Kidney (tissue), 14 donors: ENCODE measurements around the gene RDH13. TPM values are rescaled to one million over a fixed set of nuclear protein-coding genes. Genes with fewer than 3 reads are reported as not detected.

ENCODE experiments used
- DNase-seq, 5 donors: peaks; one replicate each; pipeline ENCODE4 v3.0.0-alpha.2; 2013 to 2020
- FAIRE-seq: peaks from 2 replicates; lab custom pipeline; 2012; peaks lifted over from hg19 to GRCh38; lab: Jason Lieb, UNC
- H3K27ac ChIP-seq, 2 donors: one replicate each; pipeline ENCODE4 v1.7.0; 2013; ENCODE audit warnings: low read depth in 2 of 2, low read length in 2 of 2, inconsistent platforms in 1 of 2
- H3K27me3 ChIP-seq: one replicate; pipeline ENCODE4 v1.7.1; 2013; ENCODE audit warnings: low read length, inconsistent platforms; ENCODE audit not compliant: control insufficient read depth, insufficient read depth
- H3K36me3 ChIP-seq, 3 donors: one replicate each; pipeline versions ENCODE4 v1.7.0 to v1.7.1; 2013; ENCODE audit warnings: low read length in 3 of 3, control low read depth in 1 of 3, inconsistent platforms in 1 of 3; ENCODE audit not compliant: insufficient read depth in 3 of 3, control insufficient read depth in 2 of 3
- H3K4me1 ChIP-seq, 3 donors: one replicate each; pipeline versions ENCODE4 v1.7.0 to v1.7.1; 2013; ENCODE audit warnings: low read length in 3 of 3, inconsistent platforms in 1 of 3, low read depth in 1 of 3; ENCODE audit not compliant: control insufficient read depth in 2 of 3, insufficient read depth in 2 of 3
- H3K4me3 ChIP-seq, 3 donors: one replicate each; pipeline versions ENCODE4 v1.7.0 to v1.8.1; 2013; ENCODE audit warnings: low read length in 3 of 3, control low read depth in 1 of 3, inconsistent platforms in 1 of 3
- H3K9ac ChIP-seq, 3 donors: one replicate each; pipeline versions ENCODE4 v1.7.0 to v1.7.1; 2013; ENCODE audit warnings: low read length in 3 of 3, control low read depth in 1 of 3, inconsistent platforms in 1 of 3
- H3K9me3 ChIP-seq, 3 donors: one replicate each; pipeline versions ENCODE4 v1.7.0 to v1.7.1; 2013; ENCODE audit warnings: low read length in 3 of 3, control low read depth in 1 of 3, inconsistent platforms in 1 of 3; ENCODE audit not compliant: control insufficient read depth in 2 of 3, insufficient read depth in 1 of 3
- intact Hi-C: fragments of 100-400 bp; cut with DNase I; formaldehyde crosslinking; loops from one replicate; pipeline ENCODE4 v1.11.1; 2022
- polyA plus RNA-seq: library from polyadenylated mRNA; stranded (reverse); fragments of 350-450 nt; fragmentation: Illumina TruSeq; extraction: RNeasy Lipid Tissue Mini Kit (QIAGEN cat#74804); gene quantifications from one replicate; pipeline ENCODE4 v1.2.3, GENCODE V29; 2014; ENCODE audit warnings: low read depth, low replicate concordance; ENCODE audit not compliant: insufficient read depth
- total RNA-seq: library from RNA; stranded (reverse); fragmentation: NEBNext Ultra II Directional; extraction: Animal tissue kit (Norgen Biotek cat#: 25700); gene quantifications from one replicate; pipeline ENCODE4 v1.2.1, GENCODE V29; 2021
- TF ChIP-seq, protein P1 (sequence below): IDR thresholded peaks from 3 replicates; pipeline ENCODE4 v1.5.1; 2012; ENCODE audit warnings: mild to moderate bottlenecking, moderate library complexity, borderline replicate concordance; ENCODE audit not compliant: insufficient read depth; ENCODE audit errors: extremely low read depth
- donor health status: control.
- donor health status: control.
- donor health status: control.
- donor health status: control.
- donor health status: control.
- donor health status: DM: yes; HTN: yes; CAD: no.
- donor health status: Normal renal cell carcinoma (clear cell type).

RDH13 gene
- total and polyA plus RNA-seq, 2 donors from 2014 or later, result 24.9 to 38.7 TPM

DNA sequence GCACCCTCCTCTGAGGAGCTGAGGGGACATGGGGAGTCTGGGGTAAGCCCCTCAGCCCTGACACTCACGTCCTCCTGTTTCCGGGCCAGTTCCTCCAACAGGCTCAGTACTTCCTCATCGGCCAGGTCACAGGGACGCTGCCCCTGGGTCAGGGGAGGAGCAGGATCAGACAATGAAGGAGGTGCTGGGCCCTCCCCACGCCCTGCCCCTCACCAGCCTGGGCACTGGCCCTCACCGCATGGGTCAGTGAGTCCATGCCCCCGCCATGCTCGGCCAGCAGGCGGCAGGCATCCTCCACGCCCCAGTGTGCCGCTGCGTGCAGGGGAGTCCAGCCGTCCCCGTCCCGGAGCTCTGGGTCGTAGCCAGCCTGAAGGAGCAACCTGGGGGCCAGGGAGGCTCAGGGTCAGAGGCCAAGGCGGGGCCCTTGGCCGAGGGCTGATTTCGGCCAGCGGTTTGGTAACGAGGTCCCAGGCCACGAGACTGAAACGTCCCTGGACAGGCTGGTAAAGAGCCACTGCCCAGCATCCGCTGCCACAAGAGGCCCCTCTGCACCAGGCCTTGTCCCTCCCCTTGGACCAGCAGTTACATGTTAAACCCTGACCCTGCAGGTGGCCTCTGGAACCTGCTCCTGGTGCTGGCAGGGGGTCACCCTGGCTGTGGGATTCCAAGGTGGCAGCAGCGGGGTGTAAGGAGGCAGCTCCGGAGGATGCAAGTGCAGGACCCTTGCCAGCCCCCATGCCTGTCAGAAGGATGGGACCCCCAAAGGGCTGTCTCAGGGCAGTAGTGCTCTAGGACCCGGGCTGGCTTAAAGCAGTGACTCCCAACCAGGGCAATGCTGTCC is 36.0 kb upstream of the RDH13 start:
- H3K4me1 ChIP-seq, result no peaks in the 10 kb centered on the region
- H3K4me3 ChIP-seq, result no peak overlapping the region
- H3K9me3 ChIP-seq, result no peaks in the 10 kb centered on the region
- DNase-seq (no peak), FAIRE-seq (no peak)
- H3K27me3 ChIP-seq, result no peaks in the 10 kb centered on the region
- TF ChIP-seq, protein P1, sequence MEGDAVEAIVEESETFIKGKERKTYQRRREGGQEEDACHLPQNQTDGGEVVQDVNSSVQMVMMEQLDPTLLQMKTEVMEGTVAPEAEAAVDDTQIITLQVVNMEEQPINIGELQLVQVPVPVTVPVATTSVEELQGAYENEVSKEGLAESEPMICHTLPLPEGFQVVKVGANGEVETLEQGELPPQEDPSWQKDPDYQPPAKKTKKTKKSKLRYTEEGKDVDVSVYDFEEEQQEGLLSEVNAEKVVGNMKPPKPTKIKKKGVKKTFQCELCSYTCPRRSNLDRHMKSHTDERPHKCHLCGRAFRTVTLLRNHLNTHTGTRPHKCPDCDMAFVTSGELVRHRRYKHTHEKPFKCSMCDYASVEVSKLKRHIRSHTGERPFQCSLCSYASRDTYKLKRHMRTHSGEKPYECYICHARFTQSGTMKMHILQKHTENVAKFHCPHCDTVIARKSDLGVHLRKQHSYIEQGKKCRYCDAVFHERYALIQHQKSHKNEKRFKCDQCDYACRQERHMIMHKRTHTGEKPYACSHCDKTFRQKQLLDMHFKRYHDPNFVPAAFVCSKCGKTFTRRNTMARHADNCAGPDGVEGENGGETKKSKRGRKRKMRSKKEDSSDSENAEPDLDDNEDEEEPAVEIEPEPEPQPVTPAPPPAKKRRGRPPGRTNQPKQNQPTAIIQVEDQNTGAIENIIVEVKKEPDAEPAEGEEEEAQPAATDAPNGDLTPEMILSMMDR, result no peak
- no peak overlapping the region for H3K27ac ChIP-seq
- H3K9ac ChIP-seq, result no peak overlapping the region
- intact Hi-C loops, result no loop called here
- peaks cover 2 to 18% (median 12%) of the 10 kb centered on the region in 3 donors for H3K36me3 ChIP-seq

DNA sequence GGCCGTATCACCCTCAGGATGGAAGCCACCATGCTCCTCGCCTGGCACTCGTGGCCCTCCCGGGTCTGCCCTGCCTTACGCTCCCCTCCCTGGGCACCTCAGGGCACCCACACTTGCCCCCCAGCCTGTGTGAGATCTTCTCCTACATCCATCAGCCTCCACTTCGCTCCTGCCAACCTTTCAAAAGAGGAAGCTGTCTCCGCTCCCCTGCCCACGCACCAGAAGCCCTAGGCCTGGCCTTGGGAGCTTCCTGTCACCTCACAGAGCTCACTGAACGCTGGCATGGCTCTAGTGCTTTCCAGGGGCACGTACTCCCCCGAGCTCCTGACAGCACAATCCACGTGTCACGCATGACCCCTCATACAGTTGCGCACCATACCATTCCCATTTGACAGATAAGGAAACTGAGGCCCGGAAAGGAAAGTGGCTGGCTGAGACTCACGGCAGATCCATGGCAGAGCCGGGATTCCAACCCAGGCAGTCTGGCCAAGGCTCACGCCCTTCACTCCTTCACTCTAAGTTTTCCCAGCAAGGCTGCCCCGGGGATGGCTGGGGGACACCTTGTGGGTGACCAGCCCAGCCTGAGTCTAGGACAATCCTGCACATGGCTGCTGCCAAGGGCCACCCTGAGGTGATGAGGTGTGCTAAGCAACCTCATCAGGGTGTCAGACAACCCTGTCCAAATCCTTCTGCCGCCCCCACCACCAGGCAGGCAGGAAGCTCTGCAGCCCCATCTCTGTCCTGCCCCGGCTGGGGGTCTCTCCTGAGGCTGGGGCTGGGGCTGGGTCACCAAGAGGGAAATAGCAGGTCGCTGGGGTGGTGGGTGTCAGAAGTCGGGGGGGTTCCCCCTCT is 35.1 kb upstream of the RDH13 start:
- TF ChIP-seq, protein P1, result no peak
- intact Hi-C loops, result no loop called here
- FAIRE-seq (no peak), DNase-seq (peak in 1 of 5 donors; percentile 39)
- peaks cover 1 to 13% (median 8%) of the 10 kb centered on the region in 3 donors for H3K36me3 ChIP-seq
- H3K4me3 ChIP-seq, result no peak overlapping the region
- H3K9ac ChIP-seq, result no peak overlapping the region
- no peaks in the 10 kb centered on the region for H3K4me1 ChIP-seq
- H3K27ac ChIP-seq, result no peak overlapping the region
- H3K9me3 ChIP-seq, result no peaks in the 10 kb centered on the region
- H3K27me3 ChIP-seq, result no peaks in the 10 kb centered on the region

DNA sequence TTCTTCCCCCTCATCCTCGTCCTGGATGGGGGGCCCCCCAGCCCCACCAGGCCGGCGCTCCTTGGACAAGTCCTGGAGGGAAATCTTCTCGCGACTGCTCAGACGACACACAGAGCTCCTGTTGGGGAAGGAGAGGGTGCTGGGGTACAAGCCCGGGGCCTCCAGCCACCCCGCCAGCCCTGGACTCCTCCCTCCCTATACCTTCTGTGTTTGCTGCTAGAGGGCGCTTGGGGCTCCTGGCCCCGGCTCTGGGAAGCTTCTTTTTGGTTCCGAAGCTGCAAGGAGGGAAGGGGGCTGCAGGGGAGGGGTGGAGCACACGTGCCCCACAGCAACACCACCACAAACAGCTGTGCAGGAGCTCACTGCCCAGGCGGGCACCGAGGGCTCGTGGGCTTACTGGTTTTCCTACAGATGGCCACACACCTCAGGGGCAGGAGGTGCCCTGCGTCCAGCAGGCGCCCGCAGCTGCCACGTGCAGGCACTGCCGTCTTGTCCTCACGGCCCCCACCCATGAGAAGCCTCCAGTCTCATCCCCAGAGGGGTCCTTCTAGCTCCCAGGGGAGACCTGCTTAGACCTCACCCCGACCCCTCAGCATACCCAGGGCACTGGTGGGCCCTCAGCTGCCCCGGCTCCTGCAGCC is 33.2 kb upstream of the RDH13 start:
- no peaks in the 10 kb centered on the region for H3K9me3 ChIP-seq
- peaks cover 0 to 12% (median 2%) of the 10 kb centered on the region in 3 donors for H3K36me3 ChIP-seq
- no peak overlapping the region for H3K9ac ChIP-seq
- H3K27ac ChIP-seq, result no peak overlapping the region
- intact Hi-C loops, result no loop called here
- no peaks in the 10 kb centered on the region for H3K4me1 ChIP-seq
- H3K27me3 ChIP-seq, result no peaks in the 10 kb centered on the region
- DNase-seq (peak in 2 of 5 donors; percentile 39 to 43), FAIRE-seq (no peak)
- H3K4me3 ChIP-seq, result no peak overlapping the region
- TF ChIP-seq, protein P1, result no peak
